HepG2 (cell line): Measurements from ENCODE around the gene RPL18. TPM values are rescaled to one million over a fixed set of nuclear protein-coding genes. Genes with fewer than 3 reads are reported as not detected.
A peak's percentile ranks its signal among the peaks of the same experiment; 100 is the strongest.

Experiments
- CAMTA2 ChIP-seq: sonication (generic); formaldehyde crosslinking; IDR thresholded peaks from 2 replicates; pipeline ENCODE4 v1.4.0; 2020; ENCODE audit warnings: mild to moderate bottlenecking, missing genetic modification reagents, borderline replicate concordance
- FOSL2 ChIP-seq: sonication (generic); formaldehyde crosslinking; IDR thresholded peaks from 2 replicates; pipeline ENCODE4 v1.4.0; 2020; ENCODE audit warnings: missing genetic modification reagents
- HNRNPL ChIP-seq: fragments of 200-400 bp; formaldehyde crosslinking; IDR thresholded peaks from 2 replicates; pipeline ENCODE4 v1.6.1; 2017; ENCODE audit warnings: mild to moderate bottlenecking, low read depth, low read length
- MTF1 ChIP-seq: sonication (generic); formaldehyde crosslinking; IDR thresholded peaks from 2 replicates; pipeline ENCODE4 v1.5.0; 2020; ENCODE audit warnings: missing genetic modification reagents
- MXD4 ChIP-seq: IDR thresholded peaks from 2 replicates; pipeline ENCODE4 v1.6.1; 2016; ENCODE audit warnings: mild to moderate bottlenecking, missing biosample characterization, missing genetic modification reagents
- RFX5 ChIP-seq: IDR thresholded peaks from 2 replicates; pipeline ENCODE4 v1.6.1; 2011; ENCODE audit warnings: low read depth, low read length, improper control_type of control experiment
- THYN1 ChIP-seq: sonication (generic); formaldehyde crosslinking; IDR thresholded peaks from 2 replicates; pipeline ENCODE4 v1.8.1; 2023; ENCODE audit warnings: low read depth, mild to moderate bottlenecking, moderate library complexity, missing genetic modification reagents, borderline replicate concordance
- ZBTB8A ChIP-seq: sonication (generic); formaldehyde crosslinking; IDR thresholded peaks from 2 replicates; pipeline ENCODE4 v1.4.0; 2020; ENCODE audit warnings: mild to moderate bottlenecking, low read depth, missing genetic modification reagents, borderline replicate concordance
- ZGPAT ChIP-seq: IDR thresholded peaks from 2 replicates; pipeline ENCODE4 v1.6.1; 2016; ENCODE audit warnings: mild to moderate bottlenecking
- ZNF530 ChIP-seq: sonication (generic); formaldehyde crosslinking; IDR thresholded peaks from 2 replicates; pipeline ENCODE4 v1.5.0; 2020; ENCODE audit warnings: low read depth, mild to moderate bottlenecking, missing genetic modification reagents
- ZNF543 ChIP-seq: sonication (generic); formaldehyde crosslinking; IDR thresholded peaks from 2 replicates; pipeline ENCODE4 v1.4.0; 2020; ENCODE audit warnings: mild to moderate bottlenecking, missing genetic modification reagents
- ZNF574 ChIP-seq: sonication (generic); formaldehyde crosslinking; IDR thresholded peaks from 2 replicates; pipeline ENCODE4 v1.4.0; 2020; ENCODE audit warnings: missing genetic modification reagents
- ZNF816 ChIP-seq: sonication (generic); formaldehyde crosslinking; IDR thresholded peaks from 2 replicates; pipeline ENCODE4 v1.8.0; 2022; ENCODE audit warnings: missing genetic modification reagents, mild to moderate bottlenecking, borderline replicate concordance
- polyA plus RNA-seq, 8 experiments: library from polyadenylated mRNA; depleted of rRNA in 3 of 8; stranded (reverse) in 7 of 8; unstranded in 1 of 8; fragments of >200 nt; fragmentation: Illumina TruSeq in 4 of 8; extraction: Trizol in 4 of 8; gene quantifications; 2 replicates each; pipeline versions ENCODE4 v1.2.1 to v1.2.3, GENCODE V29; 2011 to 2016; ENCODE audit warnings: low read depth in 4 of 8, missing spikeins in 1 of 8, mixed read lengths in 1 of 8; ENCODE audit not compliant: insufficient read depth in 1 of 8
- total RNA-seq, 5 experiments: library from RNA; depleted of rRNA; stranded (reverse); fragments of >200 nt; fragmentation: Illumina TruSeq; extraction: Trizol; gene quantifications; 2 replicates each; pipeline ENCODE4 v1.2.3, GENCODE V29; 2016; ENCODE audit warnings: low read depth in 1 of 5
- TF ChIP-seq, protein P1 (sequence below): IDR thresholded peaks from 2 replicates; pipeline ENCODE4 v1.6.1; 2016; ENCODE audit warnings: missing biosample characterization, missing genetic modification reagents, low read depth
- TF ChIP-seq, protein P2 (sequence below): conservative IDR thresholded peaks from 2 replicates; pipeline ENCODE4 v1.6.1; 2018; ENCODE audit warnings: missing genetic modification reagents

The RPL18 gene
- total and polyA plus RNA-seq, 2 of the 13 experiments (the other 11 are each of a cell fraction or from before 2014, with no cell fraction given) = 1,485 to 1,639 TPM

- TF ChIP-seq, protein P1, sequence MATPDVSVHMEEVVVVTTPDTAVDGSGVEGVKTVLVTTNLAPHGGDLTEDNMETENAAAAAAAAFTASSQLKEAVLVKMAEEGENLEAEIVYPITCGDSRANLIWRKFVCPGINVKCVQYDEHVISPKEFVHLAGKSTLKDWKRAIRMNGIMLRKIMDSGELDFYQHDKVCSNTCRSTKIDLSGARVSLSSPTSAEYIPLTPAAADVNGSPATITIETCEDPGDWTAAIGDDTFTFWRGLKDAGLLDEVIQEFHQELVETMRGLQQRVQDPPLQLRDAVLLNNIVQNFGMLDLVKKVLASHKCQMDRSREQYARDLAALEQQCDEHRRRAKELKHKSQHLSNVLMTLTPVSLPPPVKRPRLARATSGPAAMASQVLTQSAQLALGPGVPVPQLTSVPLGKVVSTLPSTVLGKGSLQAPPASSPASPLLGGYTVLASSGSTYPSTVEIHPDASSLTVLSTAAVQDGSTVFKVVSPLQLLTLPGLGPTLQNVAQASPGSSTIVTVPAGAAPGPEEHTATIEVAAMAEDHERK (CRISPR knock-in tag) = no peak
- TF ChIP-seq ZGPAT (CRISPR knock-in tag) = 0 out of 2 replicates have a peak, but pooled peaks have one; percentile 19
- TF ChIP-seq RFX5 = no peak
- TF ChIP-seq MXD4 (CRISPR knock-in tag) = no peak
- TF ChIP-seq CAMTA2 (CRISPR knock-in tag) = no peak
- no peak for TF ChIP-seq HNRNPL
- no peak for TF ChIP-seq ZNF816
- no peak for TF ChIP-seq THYN1 (CRISPR knock-in tag)
- TF ChIP-seq, protein P2, sequence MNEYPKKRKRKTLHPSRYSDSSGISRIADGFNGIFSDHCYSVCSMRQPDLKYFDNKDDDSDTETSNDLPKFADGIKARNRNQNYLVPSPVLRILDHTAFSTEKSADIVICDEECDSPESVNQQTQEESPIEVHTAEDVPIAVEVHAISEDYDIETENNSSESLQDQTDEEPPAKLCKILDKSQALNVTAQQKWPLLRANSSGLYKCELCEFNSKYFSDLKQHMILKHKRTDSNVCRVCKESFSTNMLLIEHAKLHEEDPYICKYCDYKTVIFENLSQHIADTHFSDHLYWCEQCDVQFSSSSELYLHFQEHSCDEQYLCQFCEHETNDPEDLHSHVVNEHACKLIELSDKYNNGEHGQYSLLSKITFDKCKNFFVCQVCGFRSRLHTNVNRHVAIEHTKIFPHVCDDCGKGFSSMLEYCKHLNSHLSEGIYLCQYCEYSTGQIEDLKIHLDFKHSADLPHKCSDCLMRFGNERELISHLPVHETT (CRISPR knock-in tag) = no peak
- no peak for TF ChIP-seq ZNF530
- no peak for TF ChIP-seq ZNF543 (CRISPR knock-in tag)
- peak; percentile 11; the same call in 1 of the 2 replicates for TF ChIP-seq FOSL2 (CRISPR knock-in tag)
- TF ChIP-seq MTF1 (CRISPR knock-in tag) = no peak
- peak; percentile 57 for TF ChIP-seq ZNF574 (CRISPR knock-in tag)
- no peak for TF ChIP-seq ZBTB8A (CRISPR knock-in tag)
These were observed 8.4 kb upstream of the RPL18 start (continued) for GRCh38 chr19:48627201-48627864.
